Gastroesophageal sphincter (tissue), 4 donors: ENCODE measurements around the gene NHS. TPM values are rescaled to one million over a fixed set of nuclear protein-coding genes. Genes with fewer than 3 reads are reported as not detected.

ENCODE experiments used
- ATAC-seq: fragments of 150-250 bp; one replicate; pipeline ENCODE4 v1.9.1; 2016; ENCODE audit warnings: mild to moderate bottlenecking, moderate library complexity
- H3K27ac ChIP-seq, 4 donors: fragments of 200-600 bp; sonication (generic) in 3 of 4; 1 replicate in 3 of 4; 2 replicates in 1 of 4; pipeline ENCODE4 v1.5.1; 2016 to 2019
- H3K27me3 ChIP-seq: fragments of 200-600 bp; sonication (generic); one replicate; pipeline ENCODE4 v1.5.1; 2019
- H3K36me3 ChIP-seq, 2 donors: fragments of 200-600 bp; sonication (generic); one replicate each; pipeline ENCODE4 v1.5.1; 2019; ENCODE audit warnings: control low read depth in 1 of 2
- H3K4me1 ChIP-seq, 3 donors: fragments of 200-600 bp; sonication (generic); 1 replicate in 2 of 3; 2 replicates in 1 of 3; pipeline ENCODE4 v1.5.1; 2016 to 2019; ENCODE audit warnings: control low read depth in 2 of 3
- H3K4me3 ChIP-seq, 2 donors: fragments of 200-600 bp; sonication (generic); one replicate each; pipeline ENCODE4 v1.5.1; 2019; ENCODE audit warnings: mild to moderate bottlenecking in 1 of 2, moderate library complexity in 1 of 2
- H3K9me3 ChIP-seq, 3 donors: fragments of 200-600 bp; sonication (generic); one replicate each; pipeline ENCODE4 v1.5.1; 2017 to 2019; ENCODE audit warnings: control low read depth in 2 of 3
- CTCF ChIP-seq, 4 experiments: fragments of 200-600 bp in 2 of 4; fragments of 450-650 bp in 2 of 4; sonication (generic) in 1 of 4; IDR thresholded peaks; one replicate each; pipeline ENCODE4 v1.5.1; 2017 to 2019; ENCODE audit warnings: antibody characterized with exemption in 4 of 4, mild to moderate bottlenecking in 2 of 4, moderate library complexity in 2 of 4
- EP300 ChIP-seq: sonication (generic); formaldehyde crosslinking; IDR thresholded peaks from one replicate; pipeline ENCODE4 v1.6.1; 2017; ENCODE audit warnings: antibody characterized with exemption, mild to moderate bottlenecking
- POLR2A ChIP-seq, 2 donors: fragments of 450-650 bp; IDR thresholded peaks; one replicate each; pipeline ENCODE4 v1.6.1; 2017; ENCODE audit warnings: antibody characterized with exemption in 2 of 2, mild to moderate bottlenecking in 2 of 2, moderate library complexity in 1 of 2
- POLR2AphosphoS5 ChIP-seq: sonication (generic); formaldehyde crosslinking; IDR thresholded peaks from one replicate; pipeline ENCODE4 v1.6.1; 2017; ENCODE audit warnings: antibody characterized with exemption
- WGBS, 2 donors: methylation state at CpG; one replicate each; pipeline ENCODE4 v1.1.5; 2018; ENCODE audit warnings: low coverage in 1 of 2; 5-methylcytosine and 5-hydroxymethylcytosine counted together
- total RNA-seq, 4 donors: library from RNA; depleted of rRNA; stranded (reverse); fragments of >200 nt; gene quantifications; one replicate each; pipeline ENCODE4 v1.1.0, GENCODE V29; 2016

The NHS gene
- total RNA-seq, 4 donors from 2014 or later = 4.7 to 12.3 (median 6.6) TPM

- ATAC-seq = no peak
- Histone ChIP-seq H3K27ac (no peak overlapping the region), H3K9me3 (no peaks in the 10 kb centered on the region), H3K36me3 (no peaks in the 10 kb centered on the region), H3K4me3 (no peak overlapping the region), H3K4me1 (peaks cover 0 to 10% (median 0%) of the 10 kb centered on the region in 3 donors), H3K27me3 (no peaks in the 10 kb centered on the region)
- TF ChIP-seq CTCF (IDR thresholded peaks at IDR 0.05) = peak in 1 of 4 experiments; percentile 12
- TF ChIP-seq POLR2A (IDR thresholded peaks at IDR 0.05) = no peak
- 80 to 82% methylated on average over 2 to 7 of the region's 14 CpGs for WGBS, 2 donors
Measured at GRCh38 chrX:17361620-17362019, 13.4 kb upstream of the NHS start.

GRCh38 chrX:17368002-17368401 is 7.0 kb upstream of the NHS start:
- no peaks in the 10 kb centered on the region for H3K27me3 ChIP-seq
- H3K27ac ChIP-seq = no peak overlapping the region
- H3K4me1 ChIP-seq = no peaks in the 10 kb centered on the region
- 27 to 44% methylated on average over 1 to 3 of the region's 3 CpGs for WGBS, 2 donors
- no peaks in the 10 kb centered on the region for H3K9me3 ChIP-seq
- no peak for ATAC-seq
- H3K36me3 ChIP-seq = no peaks in the 10 kb centered on the region
- H3K4me3 ChIP-seq = no peak overlapping the region
- TF ChIP-seq EP300 (no peak), POLR2AphosphoS5 (no peak), CTCF (IDR thresholded peaks at IDR 0.05) (no peak), POLR2A (IDR thresholded peaks at IDR 0.05) (no peak)

- Histone ChIP-seq H3K36me3 (no peaks in the 10 kb centered on the region), H3K9me3 (no peaks in the 10 kb centered on the region), H3K27me3 (no peaks in the 10 kb centered on the region), H3K4me3 (no peak overlapping the region), H3K27ac (no peak overlapping the region), H3K4me1 (no peaks in the 10 kb centered on the region)
- no peak for ATAC-seq
- WGBS, 2 donors = 38 to 63% methylated on average over 6 of the region's 6 CpGs
- no peak for TF ChIP-seq POLR2AphosphoS5
- no peak for TF ChIP-seq EP300
- TF ChIP-seq CTCF (IDR thresholded peaks at IDR 0.05) = no peak
- TF ChIP-seq POLR2A (IDR thresholded peaks at IDR 0.05) = no peak
Measured at GRCh38 chrX:17369309-17369708, 5.7 kb upstream of the NHS start.

- no peak overlapping the region for H3K27ac ChIP-seq
- H3K36me3 ChIP-seq = no peaks in the 10 kb centered on the region
- no peak for TF ChIP-seq POLR2AphosphoS5
- TF ChIP-seq POLR2A (IDR thresholded peaks at IDR 0.05) = no peak
- TF ChIP-seq CTCF (IDR thresholded peaks at IDR 0.05) = no peak
- TF ChIP-seq EP300 = no peak
- H3K27me3 ChIP-seq = no peaks in the 10 kb centered on the region
- no peak for ATAC-seq
- 68 to 79% methylated on average over 5 to 9 of the region's 9 CpGs for WGBS, 2 donors
- H3K4me1 ChIP-seq = no peaks in the 10 kb centered on the region
- H3K9me3 ChIP-seq = no peaks in the 10 kb centered on the region
- no peak overlapping the region for H3K4me3 ChIP-seq
Measured at GRCh38 chrX:17370191-17370590, 4.8 kb upstream of the NHS start.

GRCh38 chrX:17372052-17372451 is 2.9 kb upstream of the NHS start:
- WGBS, 2 donors = 74 to 82% methylated on average over 4 to 5 of the region's 8 CpGs

More at GRCh38 chrX:17372052-17372451, 2.9 kb upstream of the NHS start:
- no peaks in the 10 kb centered on the region for H3K9me3 ChIP-seq
- no peak for ATAC-seq
- no peaks in the 10 kb centered on the region for H3K36me3 ChIP-seq
- no peaks in the 10 kb centered on the region for H3K4me1 ChIP-seq
- no peaks in the 10 kb centered on the region for H3K27me3 ChIP-seq
- H3K27ac ChIP-seq = no peak overlapping the region
- TF ChIP-seq CTCF (IDR thresholded peaks at IDR 0.05) = no peak
- TF ChIP-seq POLR2A (IDR thresholded peaks at IDR 0.05) = no peak
- TF ChIP-seq EP300 = no peak
- no peak for TF ChIP-seq POLR2AphosphoS5
- H3K4me3 ChIP-seq = no peak overlapping the region
